HAP-1 (cell line): ENCODE data around the gene ELOB.

ENCODE experiments used
- DNase-seq, 2 experiments: peaks; one replicate each; pipeline ENCODE4 v3.0.0-alpha.2; 2016 to 2020; ENCODE audit warnings: low spot score in 2 of 2
- H3K27me3 ChIP-seq: fragments of 250-450 bp; sonication (Bioruptor Pico); 2 replicates; pipeline ENCODE4 v1.5.1; 2020; ENCODE audit warnings: low read depth, mild to moderate bottlenecking, moderate library complexity
- H3K36me3 ChIP-seq: fragments of 250-450 bp; sonication (Bioruptor Pico); replicated peaks from 2 replicates; pipeline ENCODE4 v1.5.1; 2020; ENCODE audit warnings: mild to moderate bottlenecking
- H3K4me1 ChIP-seq: fragments of 250-450 bp; sonication (Bioruptor Pico); 2 replicates; pipeline ENCODE4 v1.5.1; 2020; ENCODE audit warnings: mild to moderate bottlenecking
- H3K4me3 ChIP-seq: fragments of 250-450 bp; sonication (Bioruptor Pico); 2 replicates; pipeline ENCODE4 v1.5.1; 2020; ENCODE audit warnings: mild to moderate bottlenecking, moderate library complexity
- H3K9me3 ChIP-seq: fragments of 250-450 bp; sonication (Bioruptor Pico); 2 replicates; pipeline ENCODE4 v1.5.1; 2020; ENCODE audit warnings: mild to moderate bottlenecking, moderate library complexity
- in situ Hi-C: fragments of 300-500 bp; cut with MboI; formaldehyde crosslinking; loops from 3 replicates; pipeline ENCODE4 v1.14.3; 2020; ENCODE audit warnings: low sequenced_read_pairs, inconsistent platforms, mixed read lengths

ELOB gene

DNA sequence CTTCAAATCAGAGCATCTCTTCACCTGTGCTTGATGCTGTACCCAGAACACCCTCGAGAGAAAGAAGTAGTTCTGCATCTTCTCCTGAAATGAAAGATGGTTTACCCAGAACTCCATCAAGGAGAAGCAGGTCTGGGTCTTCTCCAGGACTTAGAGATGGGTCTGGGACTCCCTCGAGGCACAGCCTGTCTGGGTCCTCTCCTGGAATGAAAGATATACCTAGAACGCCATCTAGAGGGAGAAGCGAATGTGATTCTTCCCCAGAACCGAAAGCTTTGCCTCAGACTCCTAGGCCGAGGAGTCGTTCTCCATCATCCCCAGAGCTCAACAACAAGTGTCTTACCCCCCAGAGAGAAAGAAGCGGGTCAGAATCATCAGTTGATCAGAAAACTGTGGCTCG, 12.4 kb downstream of the ELOB start:
- no peak for DNase-seq
- Histone ChIP-seq H3K27me3 (no peaks in the 10 kb centered on the region), H3K36me3 (peaks cover 100% of the 10 kb centered on the region), H3K9me3 (no peaks in the 10 kb centered on the region), H3K4me1 (no peaks in the 10 kb centered on the region), H3K4me3 (no peak overlapping the region)
- in situ Hi-C loops, result no loop called here

DNA sequence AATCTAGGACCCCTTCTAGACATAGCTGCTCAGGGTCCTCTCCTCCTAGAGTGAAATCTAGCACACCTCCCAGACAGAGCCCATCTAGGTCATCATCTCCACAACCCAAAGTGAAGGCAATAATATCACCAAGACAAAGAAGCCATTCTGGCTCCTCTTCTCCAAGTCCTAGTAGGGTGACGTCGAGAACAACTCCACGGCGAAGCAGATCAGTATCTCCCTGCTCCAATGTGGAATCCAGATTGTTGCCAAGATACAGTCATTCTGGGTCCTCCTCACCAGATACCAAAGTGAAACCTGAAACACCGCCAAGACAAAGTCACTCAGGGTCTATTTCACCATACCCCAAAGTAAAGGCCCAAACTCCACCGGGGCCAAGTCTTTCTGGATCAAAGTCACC, 13.9 kb downstream of the ELOB start:
- DNase-seq, result no peak
- Histone ChIP-seq H3K27me3 (no peaks in the 10 kb centered on the region), H3K4me3 (no peak overlapping the region), H3K9me3 (no peaks in the 10 kb centered on the region), H3K4me1 (no peaks in the 10 kb centered on the region), H3K36me3 (peaks cover 100% of the 10 kb centered on the region)
- in situ Hi-C loops, result no loop called here

GRCh38 chr16:2762711-2763110, 14.4 kb downstream of the ELOB start:
- Histone ChIP-seq H3K36me3 (peaks cover 100% of the 10 kb centered on the region), H3K9me3 (no peaks in the 10 kb centered on the region), H3K4me1 (no peaks in the 10 kb centered on the region), H3K27me3 (no peaks in the 10 kb centered on the region), H3K4me3 (no peak overlapping the region)
- DNase-seq, result no peak
- in situ Hi-C loops, result no loop called here

- Histone ChIP-seq H3K9me3 (no peaks in the 10 kb centered on the region), H3K4me3 (no peak overlapping the region), H3K36me3 (peaks cover 100% of the 10 kb centered on the region), H3K27me3 (no peaks in the 10 kb centered on the region), H3K4me1 (no peaks in the 10 kb centered on the region)
- in situ Hi-C loops, result no loop called here
- DNase-seq, result no peak
Observed at GRCh38 chr16:2761886-2762583, 15.0 kb downstream of the ELOB start.

DNA sequence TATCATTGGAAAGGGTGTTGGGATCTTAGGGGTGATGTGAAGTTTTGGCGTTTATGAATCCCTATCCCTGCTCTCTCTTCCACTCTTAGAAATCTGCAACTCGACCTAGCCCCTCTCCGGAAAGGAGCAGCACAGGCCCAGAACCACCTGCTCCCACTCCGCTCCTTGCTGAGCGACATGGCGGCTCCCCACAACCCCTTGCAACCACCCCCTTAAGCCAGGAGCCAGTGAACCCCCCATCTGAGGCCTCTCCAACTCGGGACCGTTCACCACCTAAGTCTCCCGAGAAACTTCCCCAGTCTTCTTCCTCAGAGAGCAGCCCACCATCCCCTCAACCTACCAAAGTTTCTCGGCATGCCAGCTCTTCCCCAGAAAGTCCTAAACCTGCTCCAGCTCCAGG, 15.6 kb downstream of the ELOB start:
- H3K36me3 ChIP-seq, result peaks cover 100% of the 10 kb centered on the region
- H3K4me1 ChIP-seq, result no peaks in the 10 kb centered on the region
- no peak for DNase-seq
- H3K27me3 ChIP-seq, result no peaks in the 10 kb centered on the region
- H3K4me3 ChIP-seq, result no peak overlapping the region
- no peaks in the 10 kb centered on the region for H3K9me3 ChIP-seq
- in situ Hi-C loops, result no loop called here

DNA sequence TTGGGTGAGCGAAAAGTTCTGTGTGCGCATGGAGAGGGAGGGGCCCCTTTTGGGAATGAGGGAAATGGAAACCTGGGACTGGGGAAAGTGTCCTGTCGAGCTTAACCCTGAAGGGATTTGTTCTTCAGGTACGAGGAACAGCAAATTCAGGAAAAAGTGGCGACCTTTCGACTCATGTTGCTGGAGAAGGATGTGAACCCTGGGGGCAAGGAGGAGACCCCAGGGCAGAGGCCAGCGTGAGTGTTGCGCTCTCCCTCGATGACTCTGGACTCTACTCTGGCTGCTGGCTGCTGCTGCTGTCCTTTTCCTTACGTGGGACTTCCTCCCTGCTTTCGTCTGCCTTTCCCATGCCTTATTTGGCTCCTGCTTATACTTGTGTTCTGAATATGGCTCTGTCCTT, 19.7 kb downstream of the ELOB start:
- Histone ChIP-seq H3K9me3 (no peaks in the 10 kb centered on the region), H3K4me1 (peaks cover 3% of the 10 kb centered on the region; the same call in 1 of the 2 replicates), H3K36me3 (peaks cover 85% of the 10 kb centered on the region), H3K27me3 (0 out of 2 replicates have a peak, but pooled peaks cover 3% of the 10 kb centered on the region), H3K4me3 (no peak overlapping the region)
- DNase-seq, result no peak
- in situ Hi-C loops, result no loop called here

- Histone ChIP-seq H3K36me3 (peaks cover 76% of the 10 kb centered on the region), H3K9me3 (no peaks in the 10 kb centered on the region), H3K4me3 (no peak overlapping the region), H3K27me3 (0 out of 2 replicates have a peak, but pooled peaks cover 3% of the 10 kb centered on the region), H3K4me1 (peaks cover 9% of the 10 kb centered on the region)
- no peak for DNase-seq
- in situ Hi-C loops, result no loop called here
Observed at GRCh38 chr16:2756288-2757015, 20.6 kb downstream of the ELOB start.

DNA sequence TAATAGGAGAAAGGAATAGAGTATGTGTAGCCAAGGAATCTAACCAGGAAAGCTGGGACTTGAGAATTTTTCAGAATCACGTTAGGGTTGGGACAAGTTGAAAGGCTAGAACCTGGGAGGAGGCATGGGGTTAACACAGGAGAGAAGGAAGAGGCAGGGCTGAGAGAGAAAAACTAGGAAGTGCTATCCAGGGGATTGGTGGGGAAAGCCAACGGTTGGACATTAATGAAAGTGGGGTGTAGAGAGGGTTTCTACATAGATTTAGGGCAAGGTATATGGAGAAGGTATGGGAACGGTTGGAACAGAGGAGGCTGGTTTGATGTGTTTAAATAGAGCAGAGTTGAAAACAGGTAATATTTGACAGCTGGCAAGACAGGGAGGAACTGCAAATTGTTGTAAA, 21.9 kb downstream of the ELOB start:
- Histone ChIP-seq H3K4me3 (peak overlapping the region; percentile 96; the same call in 1 of the 2 replicates), H3K36me3 (peaks cover 63% of the 10 kb centered on the region), H3K4me1 (peaks cover 17% of the 10 kb centered on the region), H3K27me3 (0 out of 2 replicates have a peak, but pooled peaks cover 3% of the 10 kb centered on the region), H3K9me3 (no peaks in the 10 kb centered on the region)
- DNase-seq, result no peak
- in situ Hi-C loops, result no loop called here

- no peaks in the 10 kb centered on the region for H3K9me3 ChIP-seq
- 0 out of 2 replicates have a peak, but pooled peaks cover 3% of the 10 kb centered on the region for H3K27me3 ChIP-seq
- DNase-seq, result no peak
- peaks cover 17% of the 10 kb centered on the region for H3K4me1 ChIP-seq
- peaks cover 48% of the 10 kb centered on the region for H3K36me3 ChIP-seq
- in situ Hi-C loops, result no loop called here
- H3K4me3 ChIP-seq, result peak overlapping the region; percentile 96
Observed at GRCh38 chr16:2753733-2754020, 23.4 kb downstream of the ELOB start.

GRCh38 chr16:2752850-2753732, 24.0 kb downstream of the ELOB start:
- in situ Hi-C loops, result no loop called here
- peak; percentile 65 to 83 for DNase-seq
- H3K27me3 ChIP-seq, result 0 out of 2 replicates have a peak, but pooled peaks cover 3% of the 10 kb centered on the region
- H3K4me1 ChIP-seq, result peaks cover 17% of the 10 kb centered on the region
- H3K4me3 ChIP-seq, result peak overlapping the region; percentile 96
- H3K9me3 ChIP-seq, result no peaks in the 10 kb centered on the region
- H3K36me3 ChIP-seq, result peaks cover 42% of the 10 kb centered on the region

DNA sequence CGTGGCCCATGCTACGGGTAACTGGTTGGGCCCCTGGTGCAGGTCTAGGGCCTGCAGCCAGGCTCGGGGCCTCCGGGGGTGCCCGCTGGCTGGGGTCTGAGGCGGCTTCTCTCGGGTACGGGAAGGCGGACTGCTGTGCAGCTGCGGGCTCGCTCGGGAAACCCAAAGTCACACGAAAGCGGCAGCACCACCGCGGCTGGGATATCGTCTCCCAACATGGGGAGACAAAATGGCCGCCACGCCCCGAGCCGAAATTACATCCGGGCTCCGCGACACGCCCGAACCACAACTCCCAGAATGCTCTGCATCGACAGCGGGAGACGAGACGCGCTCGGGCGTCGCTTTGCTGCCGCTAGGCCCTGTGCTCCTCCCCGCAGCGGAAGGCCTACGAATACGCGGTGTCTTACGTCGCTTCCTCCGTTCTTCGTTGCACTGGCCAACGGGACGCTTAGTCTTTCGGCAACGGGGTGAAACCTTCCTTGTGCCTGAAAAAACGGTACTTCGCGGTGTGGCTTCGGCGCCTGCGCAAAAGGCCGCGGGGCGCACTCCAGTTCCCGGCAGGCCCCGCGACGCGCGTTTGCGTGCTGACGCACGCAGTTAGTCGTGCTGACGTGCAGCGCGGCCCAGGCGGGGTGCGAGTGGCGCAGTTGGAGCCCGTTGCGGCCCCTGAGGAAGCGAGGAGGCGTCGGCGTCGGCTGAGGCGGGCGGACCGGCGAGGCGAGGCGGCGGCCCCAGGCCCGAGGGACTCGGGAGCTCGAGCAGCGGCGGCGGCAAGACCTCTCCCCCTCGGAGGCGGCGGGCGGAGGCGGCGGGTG, 24.8 kb downstream of the ELOB start, which contains the start of gene SRRM2:
Gene SRRM2, plus strand, starts transcription at position 604 of the 815 bp plus-strand sequence. CDS start 3,727 bp downstream, outside the sequence.
- peak; percentile 87 to 96 for DNase-seq
- in situ Hi-C loops, result no loop called here
- Histone ChIP-seq H3K4me1 (peaks cover 17% of the 10 kb centered on the region), H3K27me3 (0 out of 2 replicates have a peak, but pooled peaks cover 3% of the 10 kb centered on the region), H3K9me3 (no peaks in the 10 kb centered on the region), H3K4me3 (peak within 1 kb of the TSS; percentile 96), H3K36me3 (peaks cover 34% of the 10 kb centered on the region)

DNA sequence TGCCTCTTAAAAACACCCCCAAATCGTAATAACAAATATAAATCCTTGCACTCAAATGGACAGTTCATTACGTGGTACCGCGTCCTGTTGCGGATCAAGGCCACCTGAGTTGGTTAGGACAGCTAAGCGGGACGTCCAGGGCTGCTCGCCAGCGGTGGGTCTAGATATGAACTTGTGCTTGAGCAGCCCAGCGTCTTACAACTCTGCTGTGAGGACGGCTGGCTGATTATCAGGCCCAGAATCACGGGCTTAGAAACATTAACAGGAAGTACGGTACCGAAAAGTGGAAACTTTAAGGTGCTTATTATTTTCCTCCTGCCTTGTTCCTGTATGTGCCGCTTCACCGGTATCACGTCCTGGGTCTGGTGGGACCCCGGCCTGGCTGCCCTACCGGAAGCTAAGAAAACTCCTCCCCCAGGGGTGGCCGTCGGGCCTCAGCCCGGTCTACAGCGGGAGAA, 25.5 kb downstream of the ELOB start:
- Histone ChIP-seq H3K27me3 (0 out of 2 replicates have a peak, but pooled peaks cover 3% of the 10 kb centered on the region), H3K36me3 (peaks cover 28% of the 10 kb centered on the region), H3K4me3 (peak overlapping the region; percentile 96), H3K9me3 (no peaks in the 10 kb centered on the region), H3K4me1 (peaks cover 17% of the 10 kb centered on the region)
- in situ Hi-C loops, result no loop called here
- peak; percentile 72 to 86 for DNase-seq

GRCh38 chr16:2749936-2750335, 27.1 kb downstream of the ELOB start:
- Histone ChIP-seq H3K27me3 (0 out of 2 replicates have a peak, but pooled peaks cover 3% of the 10 kb centered on the region), H3K36me3 (peaks cover 11% of the 10 kb centered on the region), H3K4me3 (no peak overlapping the region), H3K4me1 (peaks cover 16% of the 10 kb centered on the region), H3K9me3 (no peaks in the 10 kb centered on the region)
- DNase-seq, result no peak
- in situ Hi-C loops, result no loop called here
